Lower lobe of right lung (tissue), 2 donors: ENCODE data around the gene SLC41A3. TPM values are rescaled to one million over a fixed set of nuclear protein-coding genes. Genes with fewer than 3 reads are reported as not detected.

Source experiments
- ATAC-seq, 2 donors: fragments of 200-7000 bp; cut with Tn5 transposase; one replicate each; pipeline ENCODE4 v1.9.1; 2020 to 2022; ENCODE audit warnings: mild to moderate bottlenecking in 2 of 2, moderate library complexity in 2 of 2
- DNase-seq: peaks from one replicate; pipeline ENCODE4 v3.0.0-alpha.2; 2020
- H3K27ac ChIP-seq: fragments of 200-600 bp; one replicate; pipeline ENCODE4 v1.8.0; 2022
- H3K27me3 ChIP-seq: fragments of 200-600 bp; one replicate; pipeline ENCODE4 v1.8.0; 2022; ENCODE audit warnings: low read depth
- H3K36me3 ChIP-seq: fragments of 200-600 bp; one replicate; pipeline ENCODE4 v1.8.0; 2022; ENCODE audit warnings: mild to moderate bottlenecking
- H3K4me1 ChIP-seq: fragments of 200-600 bp; one replicate; pipeline ENCODE4 v1.8.0; 2022
- H3K4me3 ChIP-seq: fragments of 200-600 bp; one replicate; pipeline ENCODE4 v1.8.0; 2022; ENCODE audit warnings: mild to moderate bottlenecking
- H3K9me3 ChIP-seq: fragments of 200-600 bp; one replicate; pipeline ENCODE4 v1.8.0; 2022
- intact Hi-C: fragments of 100-400 bp; cut with DNase I; formaldehyde crosslinking; loops from one replicate; pipeline ENCODE4 v1.11.0; 2022
- total RNA-seq: library from RNA; stranded (reverse); fragmentation: NEBNext Ultra II Directional; extraction: Animal tissue kit (Norgen Biotek cat#: 25700); gene quantifications from one replicate; pipeline ENCODE4 v1.2.1, GENCODE V29; 2021
- TF ChIP-seq, protein P1 (sequence below): fragments of 200-600 bp; IDR thresholded peaks from one replicate; pipeline ENCODE4 v1.8.0; 2022; ENCODE audit warnings: antibody characterized with exemption, mild to moderate bottlenecking
- donor health status: DM: no; HTN: yes; CAD: no; lungs with severe emphysema.

SLC41A3 gene
- total RNA-seq, 1 donor from 2014 or later = 36.2 TPM

DNA sequence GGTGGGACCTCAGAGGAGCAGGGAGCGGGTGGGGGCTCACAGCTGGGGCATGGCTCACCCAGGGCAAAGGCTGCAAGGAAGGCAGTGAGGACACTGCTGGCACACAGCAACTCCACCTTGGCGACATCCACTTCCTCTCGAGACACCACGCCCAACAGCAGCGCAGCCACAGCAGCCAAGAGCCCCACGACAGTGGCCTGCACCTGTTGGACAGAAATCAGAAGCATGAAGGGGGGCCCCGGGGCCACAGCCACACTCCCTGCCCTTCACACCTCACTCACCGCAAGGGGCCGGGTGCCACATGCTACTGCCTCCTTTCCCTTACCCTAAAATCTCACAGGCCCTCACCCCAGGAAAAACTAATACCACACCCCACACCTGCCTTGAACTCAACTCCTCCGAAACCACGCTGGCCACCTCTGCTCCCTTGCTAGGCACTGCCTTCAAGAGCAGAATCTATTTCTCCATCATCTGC is 57.6 kb downstream of the SLC41A3 start:
- no peak overlapping the region for H3K27ac ChIP-seq
- no peak for DNase-seq
- H3K27me3 ChIP-seq = no peaks in the 10 kb centered on the region
- H3K4me3 ChIP-seq = no peak overlapping the region
- H3K4me1 ChIP-seq = no peaks in the 10 kb centered on the region
- intact Hi-C loops = no loop called here
- H3K9me3 ChIP-seq = peaks cover 12% of the 10 kb centered on the region
- peaks cover 21% of the 10 kb centered on the region for H3K36me3 ChIP-seq
- no peak for ATAC-seq
- TF ChIP-seq, protein P1, sequence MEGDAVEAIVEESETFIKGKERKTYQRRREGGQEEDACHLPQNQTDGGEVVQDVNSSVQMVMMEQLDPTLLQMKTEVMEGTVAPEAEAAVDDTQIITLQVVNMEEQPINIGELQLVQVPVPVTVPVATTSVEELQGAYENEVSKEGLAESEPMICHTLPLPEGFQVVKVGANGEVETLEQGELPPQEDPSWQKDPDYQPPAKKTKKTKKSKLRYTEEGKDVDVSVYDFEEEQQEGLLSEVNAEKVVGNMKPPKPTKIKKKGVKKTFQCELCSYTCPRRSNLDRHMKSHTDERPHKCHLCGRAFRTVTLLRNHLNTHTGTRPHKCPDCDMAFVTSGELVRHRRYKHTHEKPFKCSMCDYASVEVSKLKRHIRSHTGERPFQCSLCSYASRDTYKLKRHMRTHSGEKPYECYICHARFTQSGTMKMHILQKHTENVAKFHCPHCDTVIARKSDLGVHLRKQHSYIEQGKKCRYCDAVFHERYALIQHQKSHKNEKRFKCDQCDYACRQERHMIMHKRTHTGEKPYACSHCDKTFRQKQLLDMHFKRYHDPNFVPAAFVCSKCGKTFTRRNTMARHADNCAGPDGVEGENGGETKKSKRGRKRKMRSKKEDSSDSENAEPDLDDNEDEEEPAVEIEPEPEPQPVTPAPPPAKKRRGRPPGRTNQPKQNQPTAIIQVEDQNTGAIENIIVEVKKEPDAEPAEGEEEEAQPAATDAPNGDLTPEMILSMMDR = no peak

DNA sequence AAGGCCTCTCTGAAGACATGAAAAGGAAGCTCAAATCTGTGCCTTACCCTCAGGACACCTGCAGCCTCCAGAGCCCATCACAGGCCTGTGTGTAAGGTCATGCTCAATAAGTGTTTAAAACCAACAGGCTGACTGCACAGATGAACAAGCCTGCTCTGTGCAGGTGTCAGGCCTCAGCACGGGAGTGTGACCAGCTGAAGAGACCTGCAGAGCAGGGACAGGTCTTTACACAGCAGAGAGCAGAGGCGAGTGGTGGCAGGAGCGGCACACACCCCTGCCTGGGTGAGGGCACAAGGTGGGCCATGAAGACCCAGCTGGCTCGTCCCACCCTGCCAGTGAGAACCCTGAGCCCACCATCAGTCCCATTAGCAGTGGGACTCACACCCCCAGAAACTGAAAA is 58.1 kb downstream of the SLC41A3 start:
- DNase-seq (no peak), ATAC-seq (peak in 1 of 2 donors; percentile 8)
- Histone ChIP-seq H3K9me3 (peaks cover 12% of the 10 kb centered on the region), H3K4me3 (no peak overlapping the region), H3K27ac (no peak overlapping the region), H3K4me1 (no peaks in the 10 kb centered on the region), H3K27me3 (no peaks in the 10 kb centered on the region), H3K36me3 (peaks cover 21% of the 10 kb centered on the region)
- intact Hi-C loops = no loop called here
- TF ChIP-seq, protein P1 = no peak

DNA sequence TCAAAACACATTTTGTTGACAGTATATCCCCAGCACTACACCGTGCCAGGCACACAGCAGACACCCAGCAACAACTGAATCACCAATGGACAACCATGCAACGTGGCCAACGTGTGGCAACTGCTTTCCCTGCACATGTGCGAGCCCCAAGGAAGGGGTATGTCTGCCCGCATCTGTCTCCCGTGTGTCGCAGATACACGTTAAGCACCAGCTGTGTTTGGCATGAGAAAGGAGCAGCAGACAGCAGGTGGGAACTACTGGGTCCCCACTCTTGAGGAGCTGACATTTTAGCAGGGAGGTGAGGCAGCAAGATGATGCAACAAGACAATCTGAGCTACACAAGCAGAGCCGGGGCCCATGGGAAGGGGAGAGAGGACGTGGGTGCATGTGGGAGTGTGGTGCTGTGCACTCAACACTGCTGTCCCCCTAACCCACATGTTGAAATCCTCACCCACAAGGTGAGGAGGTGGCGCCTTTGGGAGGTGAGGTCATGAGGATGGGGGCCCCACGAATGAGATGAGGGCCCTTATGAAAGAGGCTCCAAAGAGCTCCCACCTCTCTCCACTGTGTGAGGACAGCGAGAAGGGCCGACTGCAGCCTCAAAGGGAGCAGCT is 58.7 kb downstream of the SLC41A3 start:
- H3K27me3 ChIP-seq = no peaks in the 10 kb centered on the region
- intact Hi-C loops = no loop called here
- no peak overlapping the region for H3K27ac ChIP-seq
- peaks cover 12% of the 10 kb centered on the region for H3K9me3 ChIP-seq
- peaks cover 21% of the 10 kb centered on the region for H3K36me3 ChIP-seq
- TF ChIP-seq, protein P1 = no peak
- no peaks in the 10 kb centered on the region for H3K4me1 ChIP-seq
- DNase-seq (no peak), ATAC-seq (no peak)
- no peak overlapping the region for H3K4me3 ChIP-seq

DNA sequence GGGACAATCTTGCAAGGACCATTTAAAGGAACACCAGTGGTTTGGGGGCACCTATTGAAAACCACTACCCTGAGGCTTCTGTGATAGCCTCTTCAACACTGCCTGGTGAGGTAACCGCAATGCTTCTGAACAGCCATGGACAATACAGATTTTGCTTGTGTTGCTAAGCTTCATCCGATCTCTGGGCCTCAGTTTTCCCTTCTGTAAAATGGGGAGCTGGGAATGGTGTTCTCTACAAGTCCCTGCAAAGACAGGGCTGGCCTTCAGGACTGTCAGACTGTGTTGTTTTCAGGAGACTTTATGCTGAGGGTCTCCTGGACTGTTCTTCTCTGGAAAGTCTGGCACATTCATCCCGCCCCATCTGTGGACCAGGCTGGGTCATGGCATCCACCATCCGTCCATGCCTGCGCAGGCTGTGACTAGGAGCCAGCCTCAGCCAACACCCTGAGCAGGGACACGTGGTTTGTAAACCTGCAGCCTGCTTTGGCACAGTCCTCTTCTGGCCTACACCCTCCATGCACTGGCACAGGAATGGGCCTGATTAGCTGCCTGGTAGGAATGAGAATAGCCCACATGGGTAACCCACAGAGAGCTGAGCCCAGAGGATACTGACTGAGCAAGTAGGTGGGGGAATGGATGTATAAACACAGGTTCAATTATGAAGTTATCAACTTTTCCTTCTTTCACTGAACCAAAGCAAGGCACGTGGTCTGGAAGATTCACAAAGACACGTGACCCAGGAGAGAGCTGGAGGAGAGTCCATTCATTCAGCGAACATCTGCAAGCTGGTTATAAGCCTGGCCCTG is 59.7 kb downstream of the SLC41A3 start:
- ATAC-seq = no peak

DNA sequence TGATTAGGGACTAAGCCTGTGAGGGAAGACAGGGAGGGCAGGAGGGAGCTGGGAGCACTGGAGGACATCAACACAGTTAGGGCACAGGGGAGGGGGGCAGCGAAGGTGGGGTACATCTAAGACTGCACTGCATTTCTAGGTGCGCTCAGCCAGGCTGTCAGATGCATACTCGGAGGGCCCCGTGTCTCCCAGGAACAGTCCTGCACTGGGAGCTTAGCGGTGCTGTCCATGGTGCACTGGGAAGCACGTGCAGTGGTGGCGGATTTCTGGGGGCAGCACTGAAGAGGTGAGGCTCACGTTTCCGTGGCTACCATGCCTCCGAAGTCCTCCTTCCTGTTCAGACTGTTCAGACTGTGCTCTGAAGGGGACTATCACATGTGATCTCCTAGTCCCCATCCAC is 60.5 kb downstream of the SLC41A3 start:
- intact Hi-C loops = no loop called here
- Histone ChIP-seq H3K4me1 (no peaks in the 10 kb centered on the region), H3K36me3 (peaks cover 21% of the 10 kb centered on the region), H3K4me3 (no peak overlapping the region), H3K27me3 (no peaks in the 10 kb centered on the region), H3K9me3 (peaks cover 9% of the 10 kb centered on the region), H3K27ac (no peak overlapping the region)
- no peak for ATAC-seq
- TF ChIP-seq, protein P1 = no peak
- DNase-seq = no peak

More for the DNA sequence above, 59.7 kb downstream of the SLC41A3 start:
- no peak overlapping the region for H3K27ac ChIP-seq
- no peak for DNase-seq
- H3K9me3 ChIP-seq = peaks cover 12% of the 10 kb centered on the region
- H3K4me3 ChIP-seq = no peak overlapping the region
- H3K27me3 ChIP-seq = no peaks in the 10 kb centered on the region
- TF ChIP-seq, protein P1 = no peak
- no peaks in the 10 kb centered on the region for H3K4me1 ChIP-seq
- H3K36me3 ChIP-seq = peaks cover 21% of the 10 kb centered on the region
- intact Hi-C loops = no loop called here
